ENCODE measurements around the gene DAPK3. TPM values are rescaled to one million over a fixed set of nuclear protein-coding genes. Genes with fewer than 3 reads are reported as not detected.

Gene DAPK3
- total and polyA plus RNA-seq, 8 donors, result 47.0 to 238 (median 71.2) TPM

GRCh38 chr19:3990815-3991117 is 19.9 kb upstream of the DAPK3 start:
- WGBS, 5 donors, result 79 to 82% (median 80%) methylated on average over 3 of the region's 3 CpGs
- intact Hi-C loops (cut with DNase I; ENCODE audit: low total_unique reads), result no loop called here
- H3K4me1 ChIP-seq, result peaks cover 13 to 31% (median 25%) of the 10 kb centered on the region in 4 donors
- H3K27me3 ChIP-seq, result no peaks in the 10 kb centered on the region
- TF ChIP-seq EP300 (IDR thresholded peaks at IDR 0.05) (no peak), CTCF (IDR thresholded peaks at IDR 0.05) (no peak), POLR2A (IDR thresholded peaks at IDR 0.05) (no peak)
- DNase-seq, result no peak
- no peak overlapping the region for H3K27ac ChIP-seq
- no peaks in the 10 kb centered on the region for H3K36me3 ChIP-seq
- no peaks in the 10 kb centered on the region for H3K9me3 ChIP-seq
- no peak overlapping the region for H3K4me3 ChIP-seq

GRCh38 chr19:3987619-3988371 is 16.9 kb upstream of the DAPK3 start:
- H3K4me1 ChIP-seq, result peaks cover 34 to 51% (median 46%) of the 10 kb centered on the region in 4 donors
- H3K27me3 ChIP-seq, result no peaks in the 10 kb centered on the region
- peaks cover 16 to 17% (median 16%) of the 10 kb centered on the region in 4 donors for H3K36me3 ChIP-seq
- WGBS, 5 donors, result 8 to 10% (median 9%) methylated on average over 30 of the region's 30 CpGs
- H3K27ac ChIP-seq, result peak overlapping the region in 4 of 5 donors; percentile 45 to 99 (median 78)
- H3K4me3 ChIP-seq, result peak overlapping the region; percentile 18 to 100 (median 50)
- no peak for TF ChIP-seq EP300 (IDR thresholded peaks at IDR 0.05)
- peak in 5 of 7 experiments; percentile 65 to 95 (median 84) for TF ChIP-seq CTCF (IDR thresholded peaks at IDR 0.05)
- TF ChIP-seq POLR2AphosphoS5 (IDR thresholded peaks at IDR 0.05), result peak in 2 of 3 donors; percentile 55 to 59
- no peak for TF ChIP-seq POLR2A (IDR thresholded peaks at IDR 0.05)
- intact Hi-C loops (cut with DNase I; ENCODE audit: low total_unique reads), result loop anchor here (10.0 kb wide), 1 partner anchor 197 kb away; the partner anchor contains the start of genes ANKRD24 and SIRT6
- DNase-seq, result peak; percentile 93 to 96
- no peaks in the 10 kb centered on the region for H3K9me3 ChIP-seq

- H3K4me1 ChIP-seq, result peaks cover 35 to 64% (median 54%) of the 10 kb centered on the region in 4 donors
- peak overlapping the region; percentile 80 to 99 (median 96) for H3K27ac ChIP-seq
- H3K27me3 ChIP-seq, result no peaks in the 10 kb centered on the region
- no peak for TF ChIP-seq EP300 (IDR thresholded peaks at IDR 0.05)
- peak in 5 of 7 experiments; percentile 30 to 72 (median 56) for TF ChIP-seq CTCF (IDR thresholded peaks at IDR 0.05)
- peak in 1 of 3 donors; percentile 51 for TF ChIP-seq POLR2AphosphoS5 (IDR thresholded peaks at IDR 0.05)
- intact Hi-C loops (cut with DNase I; ENCODE audit: low total_unique reads), result loop anchor here (10.0 kb wide), 1 partner anchor 198 kb away; the partner anchor contains the start of genes ANKRD24 and SIRT6
- peak overlapping the region; percentile 67 to 100 (median 83) for H3K4me3 ChIP-seq
- DNase-seq, result peak; percentile 57 to 90
- H3K36me3 ChIP-seq, result peaks cover 29 to 31% (median 29%) of the 10 kb centered on the region in 4 donors
- 0 to 4% (median 2%) methylated on average over 21 of the region's 21 CpGs for WGBS, 5 donors
- no peaks in the 10 kb centered on the region for H3K9me3 ChIP-seq
Measured at GRCh38 chr19:3986260-3987041, 15.6 kb upstream of the DAPK3 start.

GRCh38 chr19:3985643-3986259 is 14.9 kb upstream of the DAPK3 start:
- intact Hi-C loops (cut with DNase I; ENCODE audit: low total_unique reads), result loop anchor here (10.0 kb wide), 1 partner anchor 199 kb away; the partner anchor contains the start of genes ANKRD24 and SIRT6
- WGBS, 5 donors, result 3 to 4% (median 4%) methylated on average over 19 of the region's 19 CpGs
- no peaks in the 10 kb centered on the region for H3K9me3 ChIP-seq
- peak overlapping the region in 4 of 5 donors; percentile 91 to 99 (median 97) for H3K27ac ChIP-seq
- H3K4me3 ChIP-seq, result peak overlapping the region; percentile 67 to 100 (median 83)
- no peaks in the 10 kb centered on the region for H3K27me3 ChIP-seq
- TF ChIP-seq POLR2AphosphoS5 (IDR thresholded peaks at IDR 0.05), result no peak
- TF ChIP-seq POLR2A (IDR thresholded peaks at IDR 0.05), result no peak
- TF ChIP-seq EP300 (IDR thresholded peaks at IDR 0.05), result no peak
- TF ChIP-seq CTCF (IDR thresholded peaks at IDR 0.05), result no peak
- no peak for DNase-seq
- H3K36me3 ChIP-seq, result peaks cover 36 to 38% (median 36%) of the 10 kb centered on the region in 4 donors
- H3K4me1 ChIP-seq, result peaks cover 35 to 71% (median 54%) of the 10 kb centered on the region in 4 donors
